ENCODE measurements around the gene ABCC3.

- no peak for TF ChIP-seq CTCF (IDR thresholded peaks at IDR 0.05)
- TF ChIP-seq POLR2A (IDR thresholded peaks at IDR 0.05): no peak
These were observed 102.5 kb downstream of the ABCC3 start for GRCh38 chr17:50737118-50737698.
